Loucy (cell line): ENCODE measurements around the gene BCL3.

ENCODE experiments used
- H2AFZ ChIP-seq: fragments of 200-600 bp; sonication (generic); 2 replicates; pipeline ENCODE4 v1.6.0; 2016; ENCODE audit warnings: antibody characterized with exemption, mild to moderate bottlenecking, low read length, moderate library complexity
- H3F3A ChIP-seq: fragments of 200-600 bp; 2 replicates; pipeline ENCODE4 v1.6.0; 2016; ENCODE audit warnings: antibody characterized with exemption, low read depth, mild to moderate bottlenecking
- H3K27me3 ChIP-seq: fragments of 200-600 bp; sonication (generic); 2 replicates; pipeline ENCODE4 v1.6.1; 2014; ENCODE audit warnings: low read length, mild to moderate bottlenecking; ENCODE audit not compliant: insufficient read depth, poor library complexity, severe bottlenecking
- H3K36me3 ChIP-seq: fragments of 200-600 bp; sonication (generic); 2 replicates; pipeline ENCODE4 v1.6.1; 2016; ENCODE audit warnings: low read length; ENCODE audit not compliant: insufficient read depth
- H3K4me1 ChIP-seq: fragments of 200-600 bp; sonication (generic); 2 replicates; pipeline ENCODE4 v1.5.1; 2014; ENCODE audit warnings: low read length, mild to moderate bottlenecking; ENCODE audit not compliant: insufficient read depth, poor library complexity, severe bottlenecking
- H3K4me2 ChIP-seq: fragments of 200-600 bp; sonication (generic); 2 replicates; pipeline ENCODE4 v1.6.0; 2014; ENCODE audit warnings: antibody characterized with exemption, low read length, low read depth, mild to moderate bottlenecking; ENCODE audit not compliant: poor library complexity, severe bottlenecking
- H3K4me3 ChIP-seq: fragments of 200-600 bp; sonication (generic); 2 replicates; pipeline ENCODE4 v1.5.1; 2014; ENCODE audit warnings: low read length, mild to moderate bottlenecking, mixed read lengths; ENCODE audit not compliant: poor library complexity, severe bottlenecking
- H3K79me2 ChIP-seq: fragments of 200-600 bp; sonication (generic); 2 replicates; pipeline ENCODE4 v1.6.1; 2014; ENCODE audit warnings: low read length; ENCODE audit not compliant: insufficient read depth
- H3K9ac ChIP-seq: fragments of 200-600 bp; sonication (generic); 2 replicates; pipeline ENCODE4 v1.6.0; 2014; ENCODE audit warnings: mild to moderate bottlenecking, low read depth, low read length, moderate library complexity; ENCODE audit not compliant: poor library complexity, severe bottlenecking
- H3K9me2 ChIP-seq: fragments of 200-600 bp; sonication (generic); replicated peaks from 2 replicates; pipeline ENCODE4 v1.6.1; 2016; ENCODE audit warnings: low read depth, low read length, mixed read lengths
- H3K9me3 ChIP-seq: fragments of 200-600 bp; sonication (generic); 2 replicates; pipeline ENCODE4 v1.6.1; 2014; ENCODE audit warnings: mild to moderate bottlenecking, antibody characterized with exemption, low read length, low read depth; ENCODE audit not compliant: insufficient read depth
- H4K20me1 ChIP-seq: fragments of 200-600 bp; sonication (generic); 2 replicates; pipeline ENCODE4 v1.6.0; 2014; ENCODE audit warnings: antibody characterized with exemption, low read length, mild to moderate bottlenecking; ENCODE audit not compliant: insufficient read depth, poor library complexity, severe bottlenecking
- EZH2phosphoT487 ChIP-seq: fragments of 200-600 bp; IDR thresholded peaks from 2 replicates; pipeline ENCODE4 v1.6.1; 2018; ENCODE audit warnings: antibody characterized with exemption, mild to moderate bottlenecking, moderate library complexity, borderline replicate concordance
- TF ChIP-seq, protein P1 (sequence below): fragments of 200-600 bp; sonication (generic); conservative IDR thresholded peaks from 2 replicates; pipeline ENCODE4 v1.5.1; 2014; ENCODE audit warnings: mild to moderate bottlenecking, antibody characterized with exemption, low read length

BCL3 gene

DNA sequence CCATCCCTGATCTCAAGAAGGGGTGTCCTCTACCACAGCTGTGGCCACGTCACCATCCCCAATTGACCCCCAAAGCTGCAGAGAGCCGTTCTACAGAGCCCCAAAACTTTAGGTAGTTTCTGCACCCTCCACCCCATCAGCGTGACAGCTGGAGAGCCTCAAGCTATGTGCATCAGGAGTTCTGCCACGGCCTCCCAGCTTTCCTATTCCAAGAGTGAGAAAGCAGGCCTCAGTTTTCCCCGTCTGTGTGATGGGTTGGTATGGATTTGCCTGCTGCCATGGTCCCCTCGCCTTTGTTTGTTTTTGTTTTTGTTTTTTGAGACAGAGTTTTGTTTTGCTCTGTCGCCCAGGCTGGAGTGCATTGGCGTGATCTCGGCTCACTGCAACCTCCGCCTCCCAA is 1.5 kb downstream of the BCL3 start:
- Histone ChIP-seq H3K9me2 (no peaks in the 10 kb centered on the region), H3K4me2 (peak overlapping the region; percentile 81), H3K9ac (peak overlapping the region; percentile 81), H3K36me3 (no peaks in the 10 kb centered on the region), H3K27me3 (no peaks in the 10 kb centered on the region), H3K79me2 (peaks cover 12% of the 10 kb centered on the region; the same call in 1 of the 2 replicates), H2AFZ (no peak overlapping the region), H3F3A (peaks cover 4% of the 10 kb centered on the region; the same call in 1 of the 2 replicates), H4K20me1 (peaks cover 4% of the 10 kb centered on the region), H3K4me3 (peak overlapping the region; percentile 80), H3K4me1 (peaks cover 41% of the 10 kb centered on the region), H3K9me3 (no peaks in the 10 kb centered on the region)
- TF ChIP-seq EZH2phosphoT487 = no peak
- TF ChIP-seq, protein P1, sequence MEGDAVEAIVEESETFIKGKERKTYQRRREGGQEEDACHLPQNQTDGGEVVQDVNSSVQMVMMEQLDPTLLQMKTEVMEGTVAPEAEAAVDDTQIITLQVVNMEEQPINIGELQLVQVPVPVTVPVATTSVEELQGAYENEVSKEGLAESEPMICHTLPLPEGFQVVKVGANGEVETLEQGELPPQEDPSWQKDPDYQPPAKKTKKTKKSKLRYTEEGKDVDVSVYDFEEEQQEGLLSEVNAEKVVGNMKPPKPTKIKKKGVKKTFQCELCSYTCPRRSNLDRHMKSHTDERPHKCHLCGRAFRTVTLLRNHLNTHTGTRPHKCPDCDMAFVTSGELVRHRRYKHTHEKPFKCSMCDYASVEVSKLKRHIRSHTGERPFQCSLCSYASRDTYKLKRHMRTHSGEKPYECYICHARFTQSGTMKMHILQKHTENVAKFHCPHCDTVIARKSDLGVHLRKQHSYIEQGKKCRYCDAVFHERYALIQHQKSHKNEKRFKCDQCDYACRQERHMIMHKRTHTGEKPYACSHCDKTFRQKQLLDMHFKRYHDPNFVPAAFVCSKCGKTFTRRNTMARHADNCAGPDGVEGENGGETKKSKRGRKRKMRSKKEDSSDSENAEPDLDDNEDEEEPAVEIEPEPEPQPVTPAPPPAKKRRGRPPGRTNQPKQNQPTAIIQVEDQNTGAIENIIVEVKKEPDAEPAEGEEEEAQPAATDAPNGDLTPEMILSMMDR = no peak

DNA sequence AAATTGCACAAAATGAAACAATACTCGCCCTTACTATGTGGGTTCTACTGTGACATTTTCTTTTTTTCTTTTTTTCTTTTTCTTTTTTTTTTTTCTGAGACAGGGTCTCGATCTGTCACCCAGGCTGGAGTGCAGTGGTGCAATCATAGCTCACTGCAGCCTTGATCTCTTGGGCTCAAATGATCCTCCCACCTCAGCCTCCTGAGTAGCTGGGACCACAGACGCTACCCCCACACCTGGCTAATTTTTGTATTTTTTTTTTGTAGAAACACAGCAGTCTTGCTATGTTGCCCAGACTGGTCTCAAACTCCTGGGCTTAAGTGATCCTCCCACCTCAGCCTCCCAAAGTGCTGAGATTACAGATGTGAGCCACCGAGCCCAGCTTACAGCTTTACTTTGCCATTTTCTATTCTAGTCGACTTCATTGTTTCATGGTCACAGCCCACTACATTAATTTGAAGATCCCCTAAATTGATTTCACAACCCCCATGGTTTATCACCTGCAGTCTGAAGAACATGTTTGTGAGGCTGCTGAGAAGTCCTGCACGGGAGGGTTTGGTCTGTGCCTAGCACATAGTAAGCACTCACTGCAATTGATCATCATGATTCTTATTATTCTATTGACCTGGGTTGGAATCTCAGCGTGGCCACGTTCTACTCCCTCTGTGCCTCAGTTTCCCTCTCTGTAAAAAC is 3.8 kb downstream of the BCL3 start:
- H3K9me3 ChIP-seq = no peaks in the 10 kb centered on the region
- TF ChIP-seq, protein P1 = no peak
- no peak for TF ChIP-seq EZH2phosphoT487
- no peaks in the 10 kb centered on the region for H3K9me2 ChIP-seq
- peaks cover 47% of the 10 kb centered on the region for H3K4me1 ChIP-seq
- peaks cover 4% of the 10 kb centered on the region for H4K20me1 ChIP-seq
- peak overlapping the region; percentile 82 for H3K4me3 ChIP-seq
- H2AFZ ChIP-seq = no peak overlapping the region
- no peaks in the 10 kb centered on the region for H3K36me3 ChIP-seq
- H3K9ac ChIP-seq = peak overlapping the region; percentile 4
- H3K79me2 ChIP-seq = peaks cover 12% of the 10 kb centered on the region; the same call in 1 of the 2 replicates
- peaks cover 4% of the 10 kb centered on the region; the same call in 1 of the 2 replicates for H3F3A ChIP-seq
- no peaks in the 10 kb centered on the region for H3K27me3 ChIP-seq
- H3K4me2 ChIP-seq = peak overlapping the region; percentile 90

DNA sequence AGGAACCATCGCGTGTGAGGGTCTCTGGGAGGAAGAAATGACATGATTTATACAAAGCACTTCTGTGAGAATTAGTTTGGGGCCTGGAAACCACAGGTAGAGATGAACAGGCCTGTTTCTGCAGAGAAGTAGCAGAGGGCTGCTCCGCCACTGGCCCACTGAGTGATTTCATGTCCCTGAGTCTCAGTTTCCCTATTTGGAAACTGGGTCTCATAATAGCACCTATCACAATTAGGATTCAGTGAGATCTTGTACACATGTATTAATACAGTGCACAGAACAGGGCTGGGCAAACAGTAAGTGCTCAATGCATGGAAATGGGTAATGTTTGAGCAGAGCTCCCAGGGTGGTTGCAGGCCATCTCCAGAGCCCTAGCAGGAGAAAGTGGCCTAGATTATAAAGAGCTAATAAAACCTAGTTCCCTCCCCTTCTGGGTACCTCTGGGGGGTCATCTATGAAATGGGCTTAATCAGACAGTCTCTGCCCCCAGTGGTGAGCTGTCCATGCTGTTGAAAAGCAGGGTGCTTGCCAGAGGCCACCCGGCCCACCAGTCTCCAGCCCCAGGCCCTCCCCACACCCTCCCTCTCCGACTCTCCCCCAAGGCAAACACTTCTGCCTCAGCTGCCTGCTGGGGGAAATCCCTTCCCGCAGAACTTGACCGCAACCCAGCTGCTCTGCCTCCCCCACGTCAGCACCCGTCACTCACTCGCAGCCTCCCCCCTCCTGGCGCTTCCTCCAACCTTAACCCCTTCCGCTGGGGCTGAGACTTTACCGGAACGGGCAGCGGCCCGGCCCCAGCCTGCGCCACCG is 4.5 kb downstream of the BCL3 start:
- no peaks in the 10 kb centered on the region for H3K9me3 ChIP-seq
- no peaks in the 10 kb centered on the region for H3K9me2 ChIP-seq
- no peaks in the 10 kb centered on the region for H3K36me3 ChIP-seq
- no peak overlapping the region for H2AFZ ChIP-seq
- H3F3A ChIP-seq = peaks cover 4% of the 10 kb centered on the region; the same call in 1 of the 2 replicates
- peaks cover 12% of the 10 kb centered on the region; the same call in 1 of the 2 replicates for H3K79me2 ChIP-seq
- H4K20me1 ChIP-seq = peaks cover 4% of the 10 kb centered on the region
- no peak for TF ChIP-seq EZH2phosphoT487
- TF ChIP-seq, protein P1 = 0 out of 2 replicates have a peak, but pooled peaks have one; percentile 18
- H3K4me1 ChIP-seq = peaks cover 41% of the 10 kb centered on the region
- peak overlapping the region; percentile 82 for H3K4me3 ChIP-seq
- peak overlapping the region; percentile 4 for H3K9ac ChIP-seq
- H3K4me2 ChIP-seq = peak overlapping the region; percentile 90
- no peaks in the 10 kb centered on the region for H3K27me3 ChIP-seq
